ENCODE data around the gene JARID2. TPM values are rescaled to one million over a fixed set of nuclear protein-coding genes. Genes with fewer than 3 reads are reported as not detected.

The JARID2 gene
- total and polyA plus RNA-seq, 10 of the 15 experiments (the other 5 are each of a cell fraction or from before 2014, with no cell fraction given), result 4.2 to 21.6 (median 11.7) TPM

DNA sequence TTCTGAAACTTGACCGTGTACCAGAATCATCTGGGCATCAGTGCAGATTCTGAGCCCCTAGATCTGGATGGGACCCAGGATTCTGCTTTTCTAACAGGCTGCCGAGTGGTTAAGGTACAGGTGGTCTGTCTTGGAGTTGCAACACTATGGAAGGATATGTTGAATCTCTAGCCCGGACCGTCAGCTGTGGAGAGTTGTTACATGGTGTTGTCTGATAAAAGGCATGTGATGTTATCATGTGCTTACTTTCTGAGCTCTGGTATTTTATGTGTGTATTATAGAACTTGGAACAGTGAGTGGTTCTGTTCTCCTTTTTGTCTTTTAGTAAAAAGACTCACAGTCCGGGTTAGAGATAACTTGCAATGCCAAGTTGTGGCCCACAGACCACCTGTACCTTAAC lies 123.0 kb downstream of the JARID2 start:
- WGBS (ENCODE audit: insufficient coverage, insufficient replicate concordance, low lambda C conversion rate, missing lambda C conversion rate), result 94% methylated on average over 5 of the region's 5 CpGs
- ATAC-seq (no peak), FAIRE-seq (no peak), DNase-seq (ENCODE audit: low read depth, low spot score) (no peak)
- SMC1A ChIA-PET (ENCODE audit: uncharacterized antibody, unreplicated experiment), result interaction anchor here (0.7 to 5.2 kb wide), 6 partner anchors 10 to 104 kb away, joined by 3 to 41 read pairs (median 6); no protein-coding TSS in a partner anchor
- Histone ChIP-seq H4K20me1 (ENCODE audit: control insufficient read depth, insufficient read depth) (no peaks in the 10 kb centered on the region), H3K36me3 (ENCODE audit: control insufficient read depth in 2 of 2, insufficient read depth in 2 of 2, low read length in 1 of 2) (no peaks in the 10 kb centered on the region; a peak in 2 of 4 replicates), H3K27ac (ENCODE audit: control insufficient read depth, insufficient read depth) (no peak overlapping the region), H3K9me3 (replicated peaks; ENCODE audit: control insufficient read depth, insufficient read depth, low read length) (no peaks in the 10 kb centered on the region), H3K79me2 (ENCODE audit: control insufficient read depth, insufficient read depth, low read length) (peaks cover 94% of the 10 kb centered on the region), H3K27me3 (replicated peaks in 1 of 2; ENCODE audit: control insufficient read depth in 2 of 2, insufficient read depth in 2 of 2, low read length in 1 of 2) (no peaks in the 10 kb centered on the region), H2AFZ (ENCODE audit: control insufficient read depth, low read depth, low read length) (no peak overlapping the region), H3K4me2 (ENCODE audit: control insufficient read depth, insufficient read depth) (no peak overlapping the region), H3K4me1 (ENCODE audit: control insufficient read depth, insufficient read depth, low read length) (peaks cover 21% of the 10 kb centered on the region), H3K9ac (ENCODE audit: control insufficient read depth, insufficient read depth, low read length) (no peak overlapping the region), H3K4me3 (no peak overlapping the region)
- TF ChIP-seq KDM1A (IDR thresholded peaks at IDR 0.05; ENCODE audit: borderline replicate concordance) (no peak), KAT2A (conservative IDR thresholded peaks at IDR 0.05; ENCODE audit: control insufficient read depth, low read depth, low read length) (no peak), NFIC (IDR thresholded peaks at IDR 0.05; ENCODE audit: low read depth, low read length) (no peak), HDGF (IDR thresholded peaks at IDR 0.05) (no peak), ZNF217 (IDR thresholded peaks at IDR 0.05) (no peak), CREM (IDR thresholded peaks at IDR 0.05; ENCODE audit: low read depth) (no peak)
- TF ChIP-seq, protein P1, sequence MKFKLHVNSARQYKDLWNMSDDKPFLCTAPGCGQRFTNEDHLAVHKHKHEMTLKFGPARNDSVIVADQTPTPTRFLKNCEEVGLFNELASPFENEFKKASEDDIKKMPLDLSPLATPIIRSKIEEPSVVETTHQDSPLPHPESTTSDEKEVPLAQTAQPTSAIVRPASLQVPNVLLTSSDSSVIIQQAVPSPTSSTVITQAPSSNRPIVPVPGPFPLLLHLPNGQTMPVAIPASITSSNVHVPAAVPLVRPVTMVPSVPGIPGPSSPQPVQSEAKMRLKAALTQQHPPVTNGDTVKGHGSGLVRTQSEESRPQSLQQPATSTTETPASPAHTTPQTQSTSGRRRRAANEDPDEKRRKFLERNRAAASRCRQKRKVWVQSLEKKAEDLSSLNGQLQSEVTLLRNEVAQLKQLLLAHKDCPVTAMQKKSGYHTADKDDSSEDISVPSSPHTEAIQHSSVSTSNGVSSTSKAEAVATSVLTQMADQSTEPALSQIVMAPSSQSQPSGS (IDR thresholded peaks at IDR 0.05; ENCODE audit: low read length), result 0 out of 2 replicates have a peak, but pooled peaks have one; percentile 9
- BruUV-seq (replicated peaks), result no TSS peak
- POLR2A ChIA-PET, result interaction anchor here (1.5 kb wide), 1 partner anchor 63 kb away, joined by 14 read pairs; no protein-coding TSS in a partner anchor
- RAD21 ChIA-PET (ENCODE audit: unreplicated experiment), result no interaction called here
- in situ Hi-C loops (cut with MboI), result no loop called here
- intact Hi-C loops (cut with micrococcal nuclease; ENCODE audit: unreplicated experiment), result no loop called here
- CTCF ChIA-PET, result interaction anchor here (0.9 kb wide), 1 partner anchor 72 kb away, joined by 3 read pairs; no protein-coding TSS in a partner anchor
